ENCODE results near the gene GUCA1C.

Gene GUCA1C

GRCh38 chr3:108953700-108954099, at the start of gene GUCA1C:
TSS of gene GUCA1C (minus strand) at chr3:108953879. CDS start at chr3:108953762, 117 bp downstream.
- Histone ChIP-seq H3K9ac (ENCODE audit: low read length) (no peak within 1 kb of the TSS), H3K4me1 (ENCODE audit: control insufficient read depth, insufficient read depth, low read length) (no peaks in the 10 kb centered on the region), H3K36me3 (ENCODE audit: control insufficient read depth, insufficient read depth, low read length) (no peaks in the 10 kb centered on the region), H3K27me3 (ENCODE audit: control insufficient read depth, insufficient read depth, low read length) (no peaks in the 10 kb centered on the region), H3K9me3 (ENCODE audit: control insufficient read depth, low read length) (no peaks in the 10 kb centered on the region), H3K4me3 (ENCODE audit: low read length) (no peak within 1 kb of the TSS)

- Histone ChIP-seq H3K4me1 (ENCODE audit: control insufficient read depth, insufficient read depth, low read length) (no peaks in the 10 kb centered on the region), H3K9ac (ENCODE audit: low read length) (no peak overlapping the region), H3K9me3 (ENCODE audit: control insufficient read depth, low read length) (no peaks in the 10 kb centered on the region), H3K4me3 (ENCODE audit: low read length) (no peak overlapping the region), H3K36me3 (ENCODE audit: control insufficient read depth, insufficient read depth, low read length) (no peaks in the 10 kb centered on the region), H3K27me3 (ENCODE audit: control insufficient read depth, insufficient read depth, low read length) (no peaks in the 10 kb centered on the region)
Observed at GRCh38 chr3:108998436-108998835, 44.8 kb upstream of the GUCA1C start.

DNA sequence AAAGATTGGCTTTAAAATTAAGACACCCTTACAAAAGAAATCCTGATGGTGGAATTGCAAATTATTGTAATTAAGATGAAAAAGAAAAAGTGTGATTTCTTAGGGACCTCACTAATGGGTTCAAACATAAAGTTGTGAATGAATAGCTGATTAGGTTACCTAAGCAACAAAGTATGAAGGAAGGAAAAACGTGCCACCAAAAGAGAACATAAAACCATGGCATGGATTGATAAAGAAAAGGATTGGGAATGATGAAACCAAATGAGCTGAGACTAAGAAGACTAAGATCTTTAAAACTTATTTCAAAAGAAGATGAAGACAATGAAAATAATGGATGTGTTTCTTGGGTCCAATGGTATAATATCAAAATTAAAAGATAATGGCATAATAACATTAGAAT, 32.2 kb upstream of the GUCA1C start:
- Histone ChIP-seq H3K9ac (ENCODE audit: low read length) (no peak overlapping the region), H3K9me3 (ENCODE audit: control insufficient read depth, low read length) (no peaks in the 10 kb centered on the region), H3K4me3 (ENCODE audit: low read length) (no peak overlapping the region), H3K4me1 (ENCODE audit: control insufficient read depth, insufficient read depth, low read length) (no peaks in the 10 kb centered on the region), H3K27me3 (ENCODE audit: control insufficient read depth, insufficient read depth, low read length) (no peaks in the 10 kb centered on the region), H3K36me3 (ENCODE audit: control insufficient read depth, insufficient read depth, low read length) (no peaks in the 10 kb centered on the region)

GRCh38 chr3:108983051-108983450, 29.4 kb upstream of the GUCA1C start:
- Histone ChIP-seq H3K9ac (ENCODE audit: low read length) (no peak overlapping the region), H3K9me3 (ENCODE audit: control insufficient read depth, low read length) (no peaks in the 10 kb centered on the region), H3K4me3 (ENCODE audit: low read length) (no peak overlapping the region), H3K36me3 (ENCODE audit: control insufficient read depth, insufficient read depth, low read length) (no peaks in the 10 kb centered on the region), H3K4me1 (ENCODE audit: control insufficient read depth, insufficient read depth, low read length) (no peaks in the 10 kb centered on the region), H3K27me3 (ENCODE audit: control insufficient read depth, insufficient read depth, low read length) (no peaks in the 10 kb centered on the region)

GRCh38 chr3:108976058-108976457, 22.4 kb upstream of the GUCA1C start:
- Histone ChIP-seq H3K36me3 (ENCODE audit: control insufficient read depth, insufficient read depth, low read length) (no peaks in the 10 kb centered on the region), H3K9me3 (ENCODE audit: control insufficient read depth, low read length) (no peaks in the 10 kb centered on the region), H3K9ac (ENCODE audit: low read length) (no peak overlapping the region), H3K27me3 (ENCODE audit: control insufficient read depth, insufficient read depth, low read length) (no peaks in the 10 kb centered on the region), H3K4me1 (ENCODE audit: control insufficient read depth, insufficient read depth, low read length) (no peaks in the 10 kb centered on the region), H3K4me3 (ENCODE audit: low read length) (no peak overlapping the region)

DNA sequence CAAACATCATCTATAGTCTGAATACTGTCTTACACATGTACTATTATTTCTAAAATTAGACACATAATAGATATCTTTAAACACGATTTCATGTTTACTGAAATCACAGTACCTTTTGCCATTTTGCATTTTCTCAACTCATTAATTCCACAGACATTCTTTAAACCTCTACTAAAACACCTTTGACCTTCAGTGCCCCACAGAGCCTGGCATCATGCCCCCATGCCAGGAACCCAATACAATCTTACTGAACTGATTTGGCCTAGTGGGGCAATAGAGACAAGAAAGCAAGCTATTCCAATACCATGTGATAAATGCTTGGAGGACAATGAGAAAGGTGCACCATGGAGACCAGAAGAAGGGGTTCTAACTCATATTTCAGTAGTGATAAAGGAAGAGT, 19.3 kb upstream of the GUCA1C start:
- no peaks in the 10 kb centered on the region for H3K9me3 ChIP-seq (ENCODE audit: control insufficient read depth, low read length)
- H3K4me3 ChIP-seq (ENCODE audit: low read length): no peak overlapping the region
- no peaks in the 10 kb centered on the region for H3K27me3 ChIP-seq (ENCODE audit: control insufficient read depth, insufficient read depth, low read length)
- no peak overlapping the region for H3K9ac ChIP-seq (ENCODE audit: low read length)
- no peaks in the 10 kb centered on the region for H3K4me1 ChIP-seq (ENCODE audit: control insufficient read depth, insufficient read depth, low read length)
- H3K36me3 ChIP-seq (ENCODE audit: control insufficient read depth, insufficient read depth, low read length): no peaks in the 10 kb centered on the region

- H3K27me3 ChIP-seq (ENCODE audit: control insufficient read depth, insufficient read depth, low read length): no peaks in the 10 kb centered on the region
Observed at GRCh38 chr3:108972482-108972881, 18.8 kb upstream of the GUCA1C start.

DNA sequence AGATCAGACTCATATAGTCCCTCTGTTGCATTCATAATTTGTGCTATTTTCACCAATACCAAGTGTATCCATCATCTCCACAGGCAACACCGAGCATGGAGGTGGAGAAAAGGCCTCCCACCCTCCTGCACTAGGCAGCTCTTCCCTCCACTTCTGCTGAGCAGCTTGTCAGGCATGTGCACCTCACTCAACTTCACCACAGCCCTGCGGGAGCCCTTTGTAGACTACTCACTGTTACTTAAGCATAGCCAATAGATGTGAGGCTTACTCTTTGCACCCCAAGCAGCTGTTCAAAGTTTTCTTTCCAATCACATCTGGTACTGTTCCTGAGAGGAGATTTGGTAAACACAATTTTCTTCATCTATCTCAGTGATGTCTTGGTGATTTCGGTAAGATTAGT, 16.9 kb upstream of the GUCA1C start:
- Histone ChIP-seq H3K4me1 (ENCODE audit: control insufficient read depth, insufficient read depth, low read length) (no peaks in the 10 kb centered on the region), H3K36me3 (ENCODE audit: control insufficient read depth, insufficient read depth, low read length) (no peaks in the 10 kb centered on the region), H3K27me3 (ENCODE audit: control insufficient read depth, insufficient read depth, low read length) (no peaks in the 10 kb centered on the region), H3K4me3 (ENCODE audit: low read length) (no peak overlapping the region), H3K9me3 (ENCODE audit: control insufficient read depth, low read length) (no peaks in the 10 kb centered on the region), H3K9ac (ENCODE audit: low read length) (no peak overlapping the region)

More at GRCh38 chr3:108972482-108972881, 18.8 kb upstream of the GUCA1C start:
- H3K4me1 ChIP-seq (ENCODE audit: control insufficient read depth, insufficient read depth, low read length): no peaks in the 10 kb centered on the region
- no peaks in the 10 kb centered on the region for H3K9me3 ChIP-seq (ENCODE audit: control insufficient read depth, low read length)
- H3K4me3 ChIP-seq (ENCODE audit: low read length): no peak overlapping the region
- no peaks in the 10 kb centered on the region for H3K36me3 ChIP-seq (ENCODE audit: control insufficient read depth, insufficient read depth, low read length)
- H3K9ac ChIP-seq (ENCODE audit: low read length): no peak overlapping the region

DNA sequence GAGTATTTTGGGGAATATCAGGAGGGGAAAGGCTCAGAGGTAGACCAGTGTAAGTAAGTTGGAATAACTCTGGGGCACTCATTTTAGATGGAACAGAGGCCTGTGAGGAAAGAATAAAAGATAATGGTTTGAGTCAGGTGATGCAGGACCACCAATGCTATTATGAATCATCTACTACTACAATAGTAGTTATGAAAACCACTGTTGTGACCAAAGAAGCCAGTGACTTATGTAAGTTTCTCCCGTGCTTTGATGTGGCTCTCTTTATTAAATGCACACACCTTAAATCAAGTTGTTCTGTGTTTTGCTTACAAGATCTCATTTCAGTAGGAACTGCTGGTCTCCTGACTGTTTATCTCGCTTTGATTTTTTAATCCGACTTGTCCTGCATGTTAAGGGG, 13.1 kb upstream of the GUCA1C start:
- Histone ChIP-seq H3K9me3 (ENCODE audit: control insufficient read depth, low read length) (no peaks in the 10 kb centered on the region), H3K4me1 (ENCODE audit: control insufficient read depth, insufficient read depth, low read length) (no peaks in the 10 kb centered on the region)

GRCh38 chr3:108959017-108959416, 5.3 kb upstream of the GUCA1C start:
- no peak overlapping the region for H3K9ac ChIP-seq (ENCODE audit: low read length)

More for the DNA sequence above, 13.1 kb upstream of the GUCA1C start:
- Histone ChIP-seq H3K4me3 (ENCODE audit: low read length) (no peak overlapping the region), H3K27me3 (ENCODE audit: control insufficient read depth, insufficient read depth, low read length) (no peaks in the 10 kb centered on the region), H3K36me3 (ENCODE audit: control insufficient read depth, insufficient read depth, low read length) (no peaks in the 10 kb centered on the region), H3K9ac (ENCODE audit: low read length) (no peak overlapping the region)

GRCh38 chr3:108953210-108953609, 469 bp downstream of the GUCA1C start:
- no peaks in the 10 kb centered on the region for H3K36me3 ChIP-seq (ENCODE audit: control insufficient read depth, insufficient read depth, low read length)

More at GRCh38 chr3:108959017-108959416, 5.3 kb upstream of the GUCA1C start:
- Histone ChIP-seq H3K27me3 (ENCODE audit: control insufficient read depth, insufficient read depth, low read length) (no peaks in the 10 kb centered on the region), H3K36me3 (ENCODE audit: control insufficient read depth, insufficient read depth, low read length) (no peaks in the 10 kb centered on the region), H3K4me3 (ENCODE audit: low read length) (no peak overlapping the region), H3K9me3 (ENCODE audit: control insufficient read depth, low read length) (no peaks in the 10 kb centered on the region), H3K4me1 (ENCODE audit: control insufficient read depth, insufficient read depth, low read length) (no peaks in the 10 kb centered on the region)

GRCh38 chr3:108951820-108952501, 1.7 kb downstream of the GUCA1C start:
- Histone ChIP-seq H3K4me3 (ENCODE audit: low read length) (no peak overlapping the region), H3K27me3 (ENCODE audit: control insufficient read depth, insufficient read depth, low read length) (no peaks in the 10 kb centered on the region), H3K4me1 (ENCODE audit: control insufficient read depth, insufficient read depth, low read length) (no peaks in the 10 kb centered on the region), H3K9ac (ENCODE audit: low read length) (no peak overlapping the region), H3K36me3 (ENCODE audit: control insufficient read depth, insufficient read depth, low read length) (no peaks in the 10 kb centered on the region), H3K9me3 (ENCODE audit: control insufficient read depth, low read length) (no peaks in the 10 kb centered on the region)

More at GRCh38 chr3:108953210-108953609, 469 bp downstream of the GUCA1C start:
- Histone ChIP-seq H3K27me3 (ENCODE audit: control insufficient read depth, insufficient read depth, low read length) (no peaks in the 10 kb centered on the region), H3K9ac (ENCODE audit: low read length) (no peak overlapping the region), H3K4me3 (ENCODE audit: low read length) (no peak overlapping the region), H3K9me3 (ENCODE audit: control insufficient read depth, low read length) (no peaks in the 10 kb centered on the region), H3K4me1 (ENCODE audit: control insufficient read depth, insufficient read depth, low read length) (no peaks in the 10 kb centered on the region)

GRCh38 chr3:108947855-108948254, 5.8 kb downstream of the GUCA1C start:
- no peak overlapping the region for H3K4me3 ChIP-seq (ENCODE audit: low read length)
- H3K36me3 ChIP-seq (ENCODE audit: control insufficient read depth, insufficient read depth, low read length): no peaks in the 10 kb centered on the region
- H3K27me3 ChIP-seq (ENCODE audit: control insufficient read depth, insufficient read depth, low read length): no peaks in the 10 kb centered on the region
- no peak overlapping the region for H3K9ac ChIP-seq (ENCODE audit: low read length)
- no peaks in the 10 kb centered on the region for H3K4me1 ChIP-seq (ENCODE audit: control insufficient read depth, insufficient read depth, low read length)
- H3K9me3 ChIP-seq (ENCODE audit: control insufficient read depth, low read length): no peaks in the 10 kb centered on the region

All from mucosa of stomach (tissue), 1 donor.